MG63 (cell line): ENCODE results near the gene ANKRD13C. TPM values are rescaled to one million over a fixed set of nuclear protein-coding genes. Genes with fewer than 3 reads are reported as not detected.

Source experiments
- DNase-seq: peaks from one replicate; pipeline ENCODE4 v3.0.0-alpha.2; 2020
- H3K27me3 ChIP-seq: fragments of 250-450 bp; sonication (Bioruptor Pico); 2 replicates; pipeline ENCODE4 v1.5.1; 2020; ENCODE audit warnings: mild to moderate bottlenecking, moderate library complexity
- H3K36me3 ChIP-seq: fragments of 250-450 bp; sonication (Bioruptor Pico); 2 replicates; pipeline ENCODE4 v1.5.1; 2020; ENCODE audit warnings: mild to moderate bottlenecking, moderate library complexity
- H3K4me3 ChIP-seq: fragments of 250-450 bp; sonication (Bioruptor Pico); 2 replicates; pipeline ENCODE4 v1.5.1; 2020; ENCODE audit warnings: mild to moderate bottlenecking, moderate library complexity
- H3K9me3 ChIP-seq: fragments of 250-450 bp; sonication (Bioruptor Pico); 2 replicates; pipeline ENCODE4 v1.5.1; 2020; ENCODE audit warnings: mild to moderate bottlenecking, moderate library complexity
- total RNA-seq: library from RNA; depleted of rRNA; stranded (reverse); fragments of >200 nt; shearing (Covaris generic); gene quantifications from 2 replicates; pipeline ENCODE4 v1.2.3, GENCODE V29; 2014; ENCODE audit warnings: low replicate concordance

Gene ANKRD13C
- total RNA-seq, 1 experiment from 2014 or later = 19.1 TPM

DNA sequence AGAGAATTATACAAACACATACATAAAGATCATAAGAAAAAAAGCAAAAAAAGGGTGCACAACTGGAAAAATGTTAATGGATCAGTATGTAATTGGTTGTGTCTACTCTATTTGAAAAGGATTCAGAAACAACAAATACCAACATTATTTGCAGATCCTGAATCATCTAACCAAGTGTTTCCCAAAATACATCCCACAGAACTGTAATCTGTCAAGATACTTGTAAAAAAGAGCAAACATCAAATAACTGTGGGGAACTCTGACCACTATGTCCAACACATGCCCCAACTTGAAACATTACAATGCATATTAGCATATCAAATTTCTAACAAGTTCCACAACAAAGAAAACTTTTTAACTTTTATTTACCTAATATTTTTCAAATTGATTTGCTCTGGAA, 22.6 kb downstream of the ANKRD13C start:
- DNase-seq = no peak
- Histone ChIP-seq H3K9me3 (no peaks in the 10 kb centered on the region), H3K27me3 (no peaks in the 10 kb centered on the region), H3K4me3 (no peak overlapping the region), H3K36me3 (peaks cover 9% of the 10 kb centered on the region; the same call in 1 of the 2 replicates)

DNA sequence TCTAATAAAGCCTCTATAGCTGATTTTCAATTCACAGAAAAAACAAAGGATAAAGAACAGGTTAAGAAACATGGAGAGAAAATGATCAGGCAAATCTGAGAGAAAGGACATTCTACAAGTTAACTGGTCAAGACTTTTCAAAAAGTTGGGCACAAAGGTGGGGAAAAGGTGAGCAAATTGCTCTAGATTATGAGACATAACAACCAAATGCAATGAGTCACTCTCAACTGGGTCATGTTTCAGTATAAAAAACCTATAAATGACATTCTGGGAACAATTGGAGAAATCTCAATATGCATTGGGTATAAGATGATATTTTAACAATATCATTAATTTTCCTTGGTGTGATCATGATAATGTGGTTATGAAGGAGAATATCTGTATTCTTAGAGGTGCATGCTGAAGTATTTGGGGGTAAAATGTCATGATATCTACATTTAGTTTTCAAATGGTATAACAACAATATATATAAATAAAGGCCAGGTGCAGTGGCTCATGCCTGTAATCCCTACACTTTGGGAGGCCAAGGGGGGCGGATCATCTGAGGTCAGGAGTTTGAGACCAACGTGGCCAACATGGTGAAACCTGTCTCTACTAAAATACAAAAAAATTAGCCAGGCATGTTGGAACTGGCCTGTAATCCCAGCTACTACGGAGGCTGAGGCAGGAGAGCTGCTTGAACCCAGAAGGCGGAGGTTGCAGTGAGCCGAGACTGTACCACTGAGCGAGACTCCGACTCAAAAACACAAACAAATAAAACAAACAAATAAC, 27.0 kb downstream of the ANKRD13C start:
- H3K4me3 ChIP-seq = no peak overlapping the region
- DNase-seq = no peak

DNA sequence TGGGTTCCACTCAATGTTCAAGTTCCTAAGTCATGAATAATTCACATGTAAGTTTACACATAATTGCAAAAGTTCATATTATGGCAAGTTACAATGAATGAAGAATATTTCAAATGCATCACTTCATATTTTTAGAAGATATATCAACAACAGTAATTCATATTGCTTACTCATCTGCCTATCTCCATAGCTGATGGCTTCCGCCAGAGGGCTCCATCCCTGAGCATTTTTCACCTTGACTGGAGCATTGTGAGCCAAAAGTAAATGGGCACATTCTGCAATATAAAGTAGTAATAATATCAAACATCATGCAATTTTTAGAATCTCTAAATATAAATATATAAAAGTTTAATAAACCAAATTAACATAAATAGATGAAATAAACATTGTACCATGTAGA, 29.8 kb downstream of the ANKRD13C start:
- Histone ChIP-seq H3K27me3 (no peaks in the 10 kb centered on the region), H3K9me3 (no peaks in the 10 kb centered on the region), H3K36me3 (peaks cover 24% of the 10 kb centered on the region), H3K4me3 (no peak overlapping the region)
- no peak for DNase-seq

More for the DNA sequence above, 27.0 kb downstream of the ANKRD13C start:
- Histone ChIP-seq H3K27me3 (no peaks in the 10 kb centered on the region), H3K36me3 (peaks cover 13% of the 10 kb centered on the region), H3K9me3 (no peaks in the 10 kb centered on the region)

DNA sequence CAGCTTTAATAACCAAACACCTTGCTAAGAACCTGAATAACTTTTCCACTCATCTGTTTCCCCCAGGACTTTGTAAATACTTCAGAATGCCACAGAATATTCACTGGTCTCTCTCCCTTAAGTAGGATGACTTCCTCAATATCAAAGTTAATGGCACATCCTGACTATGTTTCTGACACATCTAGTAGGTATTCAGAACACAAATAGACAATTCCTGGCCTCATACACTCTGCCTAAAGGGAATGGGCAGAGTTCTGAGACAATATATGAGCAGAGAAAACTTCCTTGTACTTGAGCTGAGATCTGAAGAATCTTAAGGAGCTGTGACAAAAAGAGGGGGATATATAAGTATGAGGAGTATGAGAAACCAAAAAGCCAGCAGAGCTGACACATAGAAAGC, 34.8 kb downstream of the ANKRD13C start:
- DNase-seq = no peak
- no peaks in the 10 kb centered on the region for H3K27me3 ChIP-seq
- peaks cover 27% of the 10 kb centered on the region for H3K36me3 ChIP-seq
- H3K4me3 ChIP-seq = no peak overlapping the region
- no peaks in the 10 kb centered on the region for H3K9me3 ChIP-seq

DNA sequence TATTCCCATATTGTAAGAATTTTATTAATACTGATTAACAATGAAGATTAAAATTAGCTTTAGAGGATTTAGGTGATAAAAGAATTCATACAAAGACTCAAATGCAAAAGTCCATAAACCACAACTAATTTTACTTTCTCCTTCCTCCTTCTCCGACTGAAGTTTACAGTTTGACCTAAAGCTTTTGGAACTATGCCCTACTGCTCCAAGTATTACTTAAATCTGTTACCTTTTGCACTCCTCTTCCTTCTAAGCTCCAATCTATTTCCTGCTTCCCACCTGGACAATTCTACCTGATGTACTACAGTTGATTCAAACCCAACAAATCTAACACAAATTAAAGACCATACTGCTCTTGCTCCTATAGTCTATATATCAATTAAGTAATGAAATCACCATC, 36.3 kb downstream of the ANKRD13C start:
- Histone ChIP-seq H3K36me3 (peaks cover 21% of the 10 kb centered on the region), H3K27me3 (no peaks in the 10 kb centered on the region)

DNA sequence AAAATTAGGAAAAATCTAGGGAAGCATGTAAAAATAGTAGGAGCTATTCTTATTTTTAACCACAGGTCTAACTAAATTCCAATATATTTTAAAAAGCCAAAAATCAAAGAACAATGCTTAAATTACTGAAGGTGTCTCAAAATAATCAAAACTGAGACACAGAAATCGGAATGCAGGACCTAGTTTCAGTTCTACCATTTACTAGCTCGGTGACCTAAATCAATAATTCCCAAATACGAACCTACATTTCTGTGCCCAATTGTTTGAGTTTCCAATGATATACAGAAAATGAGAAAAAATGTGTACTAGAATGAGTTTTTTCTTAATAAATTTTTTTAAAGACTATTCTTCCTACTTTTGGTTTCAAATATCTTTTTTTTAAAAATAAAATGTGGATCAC, 37.4 kb downstream of the ANKRD13C start:
- H3K9me3 ChIP-seq = no peaks in the 10 kb centered on the region
- no peaks in the 10 kb centered on the region for H3K27me3 ChIP-seq
- H3K4me3 ChIP-seq = no peak overlapping the region
- no peak for DNase-seq
- peaks cover 14% of the 10 kb centered on the region for H3K36me3 ChIP-seq

More for the DNA sequence above, 36.3 kb downstream of the ANKRD13C start:
- no peaks in the 10 kb centered on the region for H3K9me3 ChIP-seq
- no peak overlapping the region for H3K4me3 ChIP-seq
- no peak for DNase-seq

DNA sequence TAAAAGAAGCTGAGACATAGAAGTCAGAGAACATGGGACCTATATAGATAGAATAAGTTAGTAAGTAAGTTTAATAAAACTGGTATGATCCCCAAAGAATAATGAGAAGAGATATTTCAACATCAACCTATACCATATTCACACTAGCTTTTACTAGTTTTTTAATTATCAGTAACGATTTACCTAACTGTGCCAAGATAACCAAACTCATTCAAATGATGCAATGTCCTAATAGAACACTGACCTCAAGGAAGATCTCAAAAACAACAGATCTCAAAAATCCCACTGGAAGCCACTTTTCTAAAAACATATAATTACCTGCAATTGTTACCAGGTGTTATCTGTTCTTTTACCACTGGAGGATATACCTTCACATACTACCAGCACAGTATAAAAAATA, 38.7 kb downstream of the ANKRD13C start:
- H3K27me3 ChIP-seq = no peaks in the 10 kb centered on the region
- DNase-seq = no peak
- H3K36me3 ChIP-seq = peaks cover 5% of the 10 kb centered on the region; the same call in 1 of the 2 replicates
- no peaks in the 10 kb centered on the region for H3K9me3 ChIP-seq
- no peak overlapping the region for H3K4me3 ChIP-seq

DNA sequence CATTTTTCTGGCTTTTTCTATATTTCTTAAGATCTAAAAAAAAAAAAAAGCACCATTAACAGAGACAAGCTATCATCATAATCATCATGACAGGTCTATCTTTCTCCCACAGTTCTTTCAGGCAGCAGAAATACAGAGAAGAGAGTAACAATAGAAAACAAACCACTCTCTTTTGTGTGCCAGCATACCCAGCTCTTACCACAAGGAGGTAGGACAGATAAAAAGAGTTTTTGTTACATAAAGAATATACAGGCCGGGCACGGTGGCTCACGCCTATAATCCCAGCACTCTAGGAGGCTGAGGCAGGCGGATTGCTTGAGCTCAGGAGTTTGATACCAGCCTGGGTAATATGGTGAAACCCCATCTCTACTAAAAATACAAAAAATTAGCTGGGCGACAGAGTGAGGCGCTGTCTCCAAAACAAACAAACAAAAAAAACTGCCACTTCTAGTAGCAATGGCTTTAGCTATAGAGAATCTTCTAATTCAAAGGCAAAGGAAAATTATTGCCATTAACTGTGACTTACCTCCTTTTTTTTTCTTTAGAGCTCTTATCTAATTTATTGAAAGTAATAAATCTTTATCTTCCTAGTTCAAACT, 39.7 kb downstream of the ANKRD13C start:
- DNase-seq = no peak
- no peaks in the 10 kb centered on the region for H3K27me3 ChIP-seq
- H3K36me3 ChIP-seq = peaks cover 5% of the 10 kb centered on the region; the same call in 1 of the 2 replicates
- H3K9me3 ChIP-seq = no peaks in the 10 kb centered on the region
- no peak overlapping the region for H3K4me3 ChIP-seq

DNA sequence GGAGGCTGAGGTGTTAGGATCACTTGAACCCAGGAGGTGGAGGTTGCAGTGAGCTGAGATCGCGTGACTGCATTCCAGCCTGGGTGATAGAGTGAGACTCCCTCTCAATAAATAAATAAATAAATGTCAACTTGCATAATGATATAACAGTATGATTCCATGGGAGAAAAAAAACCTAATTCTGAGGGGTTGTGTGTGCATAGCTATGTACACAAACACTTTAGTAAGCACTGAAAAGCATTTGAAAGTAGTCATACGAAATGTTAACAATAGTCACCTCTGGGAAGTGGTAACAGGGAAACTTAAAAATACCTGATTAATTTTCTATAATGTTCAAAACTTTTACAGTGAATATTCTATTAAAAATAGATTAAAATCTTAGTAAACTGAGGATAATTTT, 43.2 kb downstream of the ANKRD13C start:
- no peak for DNase-seq
- Histone ChIP-seq H3K9me3 (no peaks in the 10 kb centered on the region), H3K4me3 (no peak overlapping the region), H3K36me3 (peaks cover 10% of the 10 kb centered on the region), H3K27me3 (no peaks in the 10 kb centered on the region)

DNA sequence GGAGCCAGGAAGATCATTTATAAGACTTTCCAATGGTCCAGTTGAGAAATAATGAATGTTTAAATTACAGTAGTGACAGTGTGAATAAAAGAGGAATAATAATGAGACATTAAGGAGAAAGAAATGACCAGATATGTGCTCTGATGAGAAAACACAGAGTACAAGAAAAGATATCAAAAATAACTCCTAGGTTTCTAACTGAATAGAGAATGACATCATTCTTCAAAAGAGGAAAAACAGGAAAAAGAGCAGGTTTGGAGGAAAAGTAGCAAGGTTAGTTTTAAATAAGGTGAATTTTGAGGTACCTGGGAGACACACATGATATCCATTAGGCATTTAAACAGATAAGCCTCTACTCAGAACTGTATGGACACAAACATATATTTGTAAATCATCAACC, 55.0 kb downstream of the ANKRD13C start:
- no peaks in the 10 kb centered on the region for H3K9me3 ChIP-seq
- no peaks in the 10 kb centered on the region for H3K27me3 ChIP-seq
- H3K4me3 ChIP-seq = no peak overlapping the region
- no peak for DNase-seq
- peaks cover 12% of the 10 kb centered on the region for H3K36me3 ChIP-seq

DNA sequence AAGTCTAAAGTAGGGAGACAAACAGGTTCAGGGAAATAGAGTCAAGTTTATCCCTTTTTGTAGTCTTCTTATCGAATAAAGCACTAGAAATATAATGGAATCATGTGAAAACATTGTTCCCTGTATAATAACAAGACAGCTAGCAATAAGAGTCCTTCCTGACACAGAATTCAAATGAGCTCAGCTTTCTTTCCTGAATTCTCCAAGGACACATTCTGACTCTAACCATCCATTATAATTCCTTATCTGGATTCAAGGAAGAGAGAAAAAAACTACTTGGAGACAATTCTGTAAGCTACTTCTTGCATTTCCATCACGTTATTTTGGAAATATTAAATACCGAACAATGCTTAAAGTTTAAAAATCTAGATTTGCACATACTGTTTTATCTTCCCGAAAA, 58.8 kb downstream of the ANKRD13C start:
- H3K4me3 ChIP-seq = no peak overlapping the region
- no peak for DNase-seq
- H3K27me3 ChIP-seq = no peaks in the 10 kb centered on the region
- H3K9me3 ChIP-seq = no peaks in the 10 kb centered on the region
- H3K36me3 ChIP-seq = peaks cover 42% of the 10 kb centered on the region

DNA sequence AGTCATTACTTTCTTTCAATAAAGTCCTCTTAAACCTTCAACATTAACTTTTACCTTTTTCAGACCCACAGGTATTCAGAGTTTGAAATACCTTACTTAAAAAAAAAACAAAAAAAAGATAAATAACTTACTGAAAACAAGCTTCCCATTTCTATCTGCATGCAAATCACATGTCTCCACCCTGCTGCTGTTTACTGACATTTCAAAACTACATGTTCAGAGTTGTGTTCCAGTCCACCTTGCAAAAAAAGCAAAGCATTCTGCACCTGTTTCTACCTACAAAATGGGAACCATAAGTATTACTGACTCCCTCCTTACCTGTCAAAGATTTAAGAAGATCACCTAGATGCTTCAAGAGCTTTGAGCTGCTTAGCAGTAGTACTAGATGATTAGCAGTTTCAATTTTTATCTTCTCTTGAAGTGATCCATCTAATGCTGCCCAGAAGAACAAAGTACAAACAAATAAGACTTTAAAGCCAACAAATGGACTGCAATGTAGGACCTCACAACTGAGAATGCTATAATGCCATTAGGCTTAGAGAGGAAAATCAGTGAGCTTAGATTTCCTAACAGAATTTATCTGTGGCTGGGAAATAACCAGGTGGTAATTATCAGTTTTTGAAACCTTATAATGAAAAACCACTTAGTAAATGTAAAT, 61.2 kb downstream of the ANKRD13C start:
- Histone ChIP-seq H3K36me3 (peaks cover 40% of the 10 kb centered on the region), H3K27me3 (no peaks in the 10 kb centered on the region), H3K9me3 (no peaks in the 10 kb centered on the region), H3K4me3 (no peak overlapping the region)
- DNase-seq = no peak

DNA sequence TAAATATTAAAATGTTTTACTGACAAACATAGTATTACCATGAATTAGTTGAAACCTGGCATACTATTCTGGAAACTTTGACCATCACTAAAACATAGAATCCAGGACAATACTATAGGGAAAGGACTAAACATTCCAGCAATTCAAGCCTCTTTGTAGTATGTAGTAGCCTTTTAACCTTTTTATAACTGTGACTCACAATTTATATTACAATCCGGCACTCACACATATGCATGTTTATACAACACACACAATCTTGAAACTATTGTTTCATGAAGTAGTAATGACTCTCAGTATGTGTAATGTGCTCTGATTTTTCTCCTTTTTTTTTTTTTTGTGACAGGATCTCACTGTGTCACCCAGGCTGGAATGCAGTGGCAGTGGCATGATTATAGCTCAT, 64.3 kb downstream of the ANKRD13C start:
- no peak for DNase-seq
- Histone ChIP-seq H3K36me3 (peaks cover 53% of the 10 kb centered on the region), H3K27me3 (no peaks in the 10 kb centered on the region), H3K9me3 (no peaks in the 10 kb centered on the region), H3K4me3 (no peak overlapping the region)

DNA sequence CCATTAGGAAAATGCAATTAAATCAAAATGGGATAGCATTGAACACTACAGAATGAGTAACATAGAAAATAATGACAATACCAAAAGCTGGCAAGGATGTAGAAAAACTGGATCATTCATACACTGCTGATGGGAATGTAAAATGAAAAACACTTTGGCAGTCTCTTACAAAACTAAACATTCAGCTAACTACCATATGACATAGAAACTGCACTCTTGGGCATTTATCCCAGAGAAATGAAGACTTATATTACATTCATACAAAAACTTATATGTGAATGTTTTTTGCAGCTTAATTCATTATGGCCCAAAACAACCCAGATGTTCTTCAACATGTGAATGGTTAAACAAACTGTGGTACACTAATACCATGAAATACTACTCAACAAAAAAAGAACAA, 66.4 kb downstream of the ANKRD13C start:
- DNase-seq = no peak
- Histone ChIP-seq H3K36me3 (peaks cover 43% of the 10 kb centered on the region), H3K9me3 (no peaks in the 10 kb centered on the region), H3K27me3 (no peaks in the 10 kb centered on the region), H3K4me3 (no peak overlapping the region)

DNA sequence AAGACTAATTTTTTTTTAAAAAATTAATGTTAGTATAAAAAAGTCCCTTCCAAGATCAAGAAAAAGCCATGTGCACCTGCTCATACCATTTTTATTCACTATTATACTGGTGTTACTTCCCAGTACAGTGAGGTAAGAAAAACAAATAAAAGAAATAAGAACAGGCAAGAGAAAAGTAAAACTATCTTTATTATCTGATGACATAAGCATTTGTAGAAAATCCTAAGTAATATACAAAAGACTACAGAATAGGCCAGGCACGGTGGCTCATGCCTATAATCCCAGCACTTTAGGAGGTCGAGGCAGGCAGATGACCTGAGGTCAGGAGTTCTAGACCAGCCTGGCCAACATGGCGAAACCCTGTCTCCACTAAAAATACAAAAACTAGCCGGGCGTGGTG, 68.1 kb downstream of the ANKRD13C start:
- H3K9me3 ChIP-seq = no peaks in the 10 kb centered on the region
- DNase-seq = no peak
- H3K4me3 ChIP-seq = no peak overlapping the region
- H3K36me3 ChIP-seq = peaks cover 28% of the 10 kb centered on the region
- H3K27me3 ChIP-seq = no peaks in the 10 kb centered on the region

DNA sequence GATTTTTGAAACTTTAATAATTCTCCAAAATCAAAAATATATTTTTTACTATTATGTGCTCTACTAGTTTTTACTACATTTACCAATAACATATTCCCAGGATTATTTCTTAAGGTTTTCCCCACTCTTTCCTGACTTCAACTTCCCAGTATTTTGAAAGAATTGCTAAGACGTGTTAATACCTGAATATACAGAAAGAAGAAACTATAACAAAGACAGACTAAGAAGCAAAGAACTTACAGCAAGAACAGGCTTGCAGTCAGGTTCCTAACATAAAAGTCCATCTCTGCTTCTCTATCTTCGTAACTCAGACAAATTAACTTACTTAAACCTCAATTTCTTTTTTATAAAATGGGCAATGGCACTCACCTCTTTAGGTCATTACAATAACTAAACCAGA, 70.2 kb downstream of the ANKRD13C start:
- Histone ChIP-seq H3K27me3 (no peaks in the 10 kb centered on the region), H3K9me3 (no peaks in the 10 kb centered on the region), H3K4me3 (no peak overlapping the region), H3K36me3 (peaks cover 15% of the 10 kb centered on the region)
- DNase-seq = no peak

DNA sequence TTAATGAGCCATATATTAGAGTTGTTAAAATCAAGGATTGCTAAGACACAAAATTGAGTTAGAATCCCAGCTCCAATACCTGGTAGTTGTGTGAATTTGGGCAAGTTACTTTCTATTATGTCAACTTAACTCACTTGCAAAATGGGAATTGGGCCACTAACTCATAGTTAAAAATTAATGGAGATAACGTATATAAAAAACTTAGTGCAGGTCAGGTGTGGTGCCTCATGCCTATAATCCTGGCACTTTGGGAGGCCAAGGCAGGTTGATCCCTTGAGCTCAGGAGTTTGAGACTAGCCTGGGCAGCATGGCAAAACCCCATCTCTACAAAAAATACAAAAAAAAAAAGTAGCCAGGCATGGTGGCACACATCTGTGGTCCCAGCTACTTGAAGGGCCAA, 75.8 kb downstream of the ANKRD13C start:
- DNase-seq = no peak
- H3K36me3 ChIP-seq = peaks cover 21% of the 10 kb centered on the region
- no peaks in the 10 kb centered on the region for H3K27me3 ChIP-seq
- H3K4me3 ChIP-seq = no peak overlapping the region
- H3K9me3 ChIP-seq = no peaks in the 10 kb centered on the region

DNA sequence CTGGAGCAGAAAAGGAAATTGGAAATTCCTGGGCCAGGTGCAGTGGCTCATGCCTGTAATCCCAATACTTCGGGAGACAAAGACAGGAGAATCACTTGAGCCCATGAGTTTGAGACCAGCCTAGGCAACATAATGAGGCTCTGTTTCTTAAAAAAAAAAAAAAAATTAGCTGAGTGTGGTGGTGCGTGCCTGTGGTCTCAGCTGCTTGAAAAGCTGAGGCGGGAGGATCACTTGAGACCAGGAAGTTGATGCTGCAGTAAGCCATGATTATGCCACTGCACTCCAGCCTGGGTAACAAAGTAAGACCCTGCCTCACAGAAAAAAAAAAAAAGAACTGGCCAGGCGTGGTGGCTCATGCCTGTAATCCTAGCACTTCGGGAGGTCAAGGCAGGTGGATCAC, 76.6 kb downstream of the ANKRD13C start:
- Histone ChIP-seq H3K4me3 (no peak overlapping the region), H3K9me3 (no peaks in the 10 kb centered on the region), H3K27me3 (no peaks in the 10 kb centered on the region), H3K36me3 (peaks cover 22% of the 10 kb centered on the region)
- DNase-seq = no peak
